GM12878 (cell line): ENCODE measurements around the gene ABHD18. TPM values are rescaled to one million over a fixed set of nuclear protein-coding genes. Genes with fewer than 3 reads are reported as not detected.
"Not testable (repeated sequence)": the region's sequence is repeated elsewhere in the genome, so short reads cannot be mapped to it uniquely, and the experiment has no call there.

Experiments used
- ATAC-seq: fragments of 200-7000 bp; cut with Tn5 transposase; 3 replicates; pipeline ENCODE4 v1.9.1; 2020; ENCODE audit warnings: mild to moderate bottlenecking, moderate library complexity
- BruUV-seq: library from RNA; stranded (reverse); fragments of 400-500 nt; replicated peaks from 2 replicates; lab custom pipeline; 2021; lab: Mats Ljungman, UMichigan
- CTCF ChIA-PET: fragments of 300-600 bp; sonication (Branson Sonifier 250); formaldehyde crosslinking; extraction: SDS; loops from one replicate; lab custom pipeline; 2021; ENCODE audit warnings: inconsistent platforms; lab: Yijun Ruan, JAX
- POLR2A ChIA-PET: fragments of 350-600 bp; formaldehyde crosslinking; extraction: SDS; loops from one replicate; lab custom pipeline; 2021; ENCODE audit warnings: inconsistent platforms; lab: Charles Lee
- RAD21 ChIA-PET: fragments of 300-600 bp; sonication (Branson Sonifier 250); formaldehyde crosslinking; loops from one replicate; lab custom pipeline; 2023; ENCODE audit warnings: antibody characterized with exemption; ENCODE audit not compliant: unreplicated experiment; lab: Charles Lee
- SMC1A ChIA-PET: fragments of 300-600 bp; sonication (Branson Sonifier 250); formaldehyde crosslinking; loops from one replicate; lab custom pipeline; 2023; ENCODE audit not compliant: unreplicated experiment, uncharacterized antibody; lab: Charles Lee
- DNase-seq: peaks from one replicate; pipeline ENCODE4 v3.0.0-alpha.2; 2011; ENCODE audit warnings: low read depth, low spot score
- FAIRE-seq: peaks from 3 replicates; lab custom pipeline; 2011; peaks lifted over from hg19 to GRCh38; lab: Jason Lieb, UNC
- H2AFZ ChIP-seq: 2 replicates; pipeline ENCODE4 v1.6.0; 2011; ENCODE audit warnings: low read depth, low read length, control low read depth; ENCODE audit not compliant: control insufficient read depth
- H3K27ac ChIP-seq: 2 replicates; pipeline ENCODE4 v1.5.1; 2011; ENCODE audit warnings: control low read depth; ENCODE audit not compliant: control insufficient read depth, insufficient read depth
- H3K27me3 ChIP-seq, 2 experiments: replicated peaks in 1 of 2; 2 replicates each; pipeline versions ENCODE4 v1.6.0 to v1.6.1; 2011; ENCODE audit warnings: low read length in 1 of 2; ENCODE audit not compliant: control insufficient read depth in 2 of 2, insufficient read depth in 2 of 2
- H3K36me3 ChIP-seq, 2 experiments: 2 replicates each; pipeline ENCODE4 v1.5.1; 2011; ENCODE audit warnings: low read length in 1 of 2; ENCODE audit not compliant: control insufficient read depth in 2 of 2, insufficient read depth in 2 of 2
- H3K4me1 ChIP-seq: 2 replicates; pipeline ENCODE4 v1.6.1; 2011; ENCODE audit warnings: mild to moderate bottlenecking, low read length, moderate library complexity, mixed read lengths; ENCODE audit not compliant: control insufficient read depth, insufficient read depth
- H3K4me2 ChIP-seq: 2 replicates; pipeline ENCODE4 v1.6.0; 2011; ENCODE audit warnings: control low read depth; ENCODE audit not compliant: control insufficient read depth, insufficient read depth
- H3K4me3 ChIP-seq: fragments of 200-600 bp; sonication (generic); 2 replicates; pipeline ENCODE4 v1.5.1; 2016
- H3K79me2 ChIP-seq: 2 replicates; pipeline ENCODE4 v1.6.0; 2011; ENCODE audit warnings: low read length; ENCODE audit not compliant: control insufficient read depth, insufficient read depth
- H3K9ac ChIP-seq: 2 replicates; pipeline ENCODE4 v1.8.0; 2011; ENCODE audit warnings: low read length, control low read depth, mixed read lengths; ENCODE audit not compliant: control insufficient read depth, insufficient read depth
- H3K9me3 ChIP-seq: replicated peaks from 3 replicates; pipeline ENCODE4 v1.5.1; 2011; ENCODE audit warnings: mild to moderate bottlenecking, low read length; ENCODE audit not compliant: control insufficient read depth, insufficient read depth
- H4K20me1 ChIP-seq: 2 replicates; pipeline ENCODE4 v1.6.0; 2011; ENCODE audit not compliant: control insufficient read depth, insufficient read depth
- CHD4 ChIP-seq: fragments of 200-600 bp; sonication (generic); IDR thresholded peaks from 2 replicates; pipeline ENCODE4 v1.6.1; 2016; ENCODE audit warnings: mild to moderate bottlenecking
- FOXK2 ChIP-seq: fragments of 450-650 bp; IDR thresholded peaks from 2 replicates; pipeline ENCODE4 v1.6.1; 2017; ENCODE audit warnings: mild to moderate bottlenecking, moderate library complexity
- HDAC2 ChIP-seq: fragments of 200-600 bp; sonication (generic); IDR thresholded peaks from 2 replicates; pipeline ENCODE4 v1.6.1; 2017
- HSF1 ChIP-seq: fragments of 150-350 bp; IDR thresholded peaks from 2 replicates; pipeline ENCODE4 v1.6.1; 2014; ENCODE audit warnings: mild to moderate bottlenecking, low read depth, low read length
- JUNB ChIP-seq: IDR thresholded peaks from 2 replicates; pipeline ENCODE4 v1.6.1; 2016; ENCODE audit warnings: antibody characterized with exemption, mild to moderate bottlenecking
- MLLT1 ChIP-seq: fragments of 450-650 bp; IDR thresholded peaks from 2 replicates; pipeline ENCODE4 v1.6.1; 2016; ENCODE audit warnings: mild to moderate bottlenecking
- MTA2 ChIP-seq: fragments of 450-650 bp; IDR thresholded peaks from 2 replicates; pipeline ENCODE4 v1.6.1; 2016; ENCODE audit warnings: low read depth, mild to moderate bottlenecking, moderate library complexity
- NR2F1 ChIP-seq: fragments of 450-650 bp; conservative IDR thresholded peaks from 2 replicates; pipeline ENCODE4 v1.6.1; 2017; ENCODE audit warnings: mild to moderate bottlenecking
- RAD51 ChIP-seq: fragments of 450-650 bp; IDR thresholded peaks from 2 replicates; pipeline ENCODE4 v1.6.1; 2016; ENCODE audit warnings: moderate library complexity, mild to moderate bottlenecking, inconsistent platforms
- TCF12 ChIP-seq: IDR thresholded peaks from 2 replicates; pipeline ENCODE4 v1.6.1; 2011; ENCODE audit warnings: low read depth, mild to moderate bottlenecking, low read length
- ZNF592 ChIP-seq: fragments of 450-650 bp; IDR thresholded peaks from 2 replicates; pipeline ENCODE4 v1.6.1; 2017; ENCODE audit warnings: mild to moderate bottlenecking, moderate library complexity
- WGBS: methylation state at CpG from one replicate; pipeline ENCODE4 v1.1.6; 2016; ENCODE audit warnings: low lambda C conversion rate; ENCODE audit not compliant: insufficient replicate concordance, insufficient coverage; ENCODE audit errors: missing lambda C conversion rate; 5-methylcytosine and 5-hydroxymethylcytosine counted together
- in situ Hi-C: fragments of 300-500 bp; cut with MboI; formaldehyde crosslinking; loops from 9 replicates; pipeline ENCODE4 v1.14.3; 2018; ENCODE audit warnings: mixed read lengths
- intact Hi-C: fragments of 100-400 bp; cut with micrococcal nuclease; formaldehyde crosslinking; loops from one replicate; pipeline ENCODE4 v1.14.2; 2022; ENCODE audit not compliant: unreplicated experiment
- polyA plus RNA-seq, 11 experiments: library from polyadenylated mRNA; depleted of rRNA in 4 of 11; unstranded in 6 of 11; stranded (reverse) in 5 of 11; fragments of >200 nt; fragmentation: Nextera tagmentation in 4 of 11; fragmentation: Illumina TruSeq in 1 of 11; extraction: Ambion mirVana in 4 of 11; extraction: Trizol in 1 of 11; gene quantifications; 1 replicate in 1 of 11; 2 replicates in 10 of 11; pipeline versions ENCODE4 v1.2.1 to v1.2.3, GENCODE V29; 2011 to 2016; ENCODE audit warnings: inconsistent platforms in 2 of 11, missing spikeins in 2 of 11, low read depth in 1 of 11
- total RNA-seq, 4 experiments: library from RNA; depleted of rRNA in 3 of 4; stranded (reverse); fragments of >200 nt in 3 of 4; fragmentation: Illumina TruSeq in 1 of 4; extraction: Trizol in 1 of 4; gene quantifications; 2 replicates each; pipeline versions ENCODE4 v1.2.1 to v1.2.3, GENCODE V29; 2013 to 2021

The ABHD18 gene
- total and polyA plus RNA-seq, 10 of the 15 experiments (the other 5 are each of a cell fraction or from before 2014, with no cell fraction given), result 3.4 to 13.5 (median 9.6) TPM

- Histone ChIP-seq H3K4me3 (no peak overlapping the region), H3K4me1 (no peaks in the 10 kb centered on the region), H3K9me3 (no peaks in the 10 kb centered on the region), H3K79me2 (no peaks in the 10 kb centered on the region), H3K4me2 (no peak overlapping the region), H3K36me3 (peaks cover 0 to 8% of the 10 kb centered on the region in 2 experiments; a peak in 3 of 4 replicates), H3K27me3 (no peaks in the 10 kb centered on the region), H3K27ac (no peak overlapping the region), H2AFZ (no peak overlapping the region), H3K9ac (no peak overlapping the region), H4K20me1 (no peaks in the 10 kb centered on the region)
- ChIA-PET CTCF (interaction anchor here (0.7 kb wide), 1 partner anchor 13 kb away, joined by 3 read pairs; no protein-coding TSS in a partner anchor), SMC1A (no interaction called here), RAD21 (no interaction called here), POLR2A (no interaction called here)
- TF ChIP-seq TCF12 (no peak), ZNF592 (no peak), JUNB (no peak), MTA2 (no peak), HDAC2 (no peak), CHD4 (no peak), FOXK2 (no peak), NR2F1 (no peak), RAD51 (no peak), HSF1 (no peak), MLLT1 (no peak)
- intact Hi-C loops (no loop called here), in situ Hi-C loops (no loop called here)
- ATAC-seq, result no peak
- WGBS, result 100% methylated on average over 2 of the region's 2 CpGs
- no TSS peak for BruUV-seq
- FAIRE-seq, result no peak
- DNase-seq, result no peak
Observed at GRCh38 chr4:127922226-127922625, 43.0 kb upstream of the ABHD18 start.

GRCh38 chr4:127925720-127926119 is 39.5 kb upstream of the ABHD18 start:
- FAIRE-seq, intact Hi-C loops, H3K9ac ChIP-seq, H3K9me3 ChIP-seq, ATAC-seq, H3K4me3 ChIP-seq, in situ Hi-C loops, H3K79me2 ChIP-seq, DNase-seq, H3K4me1 ChIP-seq, SMC1A ChIA-PET, H2AFZ ChIP-seq, H3K36me3 ChIP-seq, POLR2A ChIA-PET, H4K20me1 ChIP-seq, H3K4me2 ChIP-seq, BruUV-seq, CTCF ChIA-PET, H3K27ac ChIP-seq, RAD21 ChIA-PET, H3K27me3 ChIP-seq: not testable (repeated sequence)
- WGBS, result 77% methylated on average over 2 of the region's 2 CpGs
